SK-N-SH treated with all-trans-retinoic acid at 6 μM for 48 hours (cell line): ENCODE results near the gene DTNB.

Experiments used
- ISL1 ChIP-seq: fragments of 250-450 bp; sonication (Bioruptor Pico); IDR thresholded peaks from 2 replicates; pipeline ENCODE4 v2.1.2; 2022; ENCODE audit warnings: mild to moderate bottlenecking, moderate library complexity
- PATZ1 ChIP-seq: fragments of 250-450 bp; sonication (Bioruptor Pico); IDR thresholded peaks from 2 replicates; pipeline ENCODE4 v1.8.0; 2020; ENCODE audit warnings: mild to moderate bottlenecking, moderate library complexity, borderline replicate concordance
- POU6F1 ChIP-seq: fragments of 250-450 bp; sonication (Bioruptor Pico); IDR thresholded peaks from 2 replicates; pipeline ENCODE4 v1.8.0; 2021; ENCODE audit warnings: low read depth, mild to moderate bottlenecking, moderate library complexity, borderline replicate concordance
- ZFP3 ChIP-seq: fragments of 250-450 bp; sonication (Bioruptor Pico); IDR thresholded peaks from 2 replicates; pipeline ENCODE4 v1.5.0; 2020; ENCODE audit warnings: mild to moderate bottlenecking, moderate library complexity
- ZNF70 ChIP-seq: fragments of 450-650 bp; formaldehyde crosslinking; IDR thresholded peaks from 2 replicates; pipeline ENCODE4 v1.5.0; 2020; ENCODE audit warnings: mild to moderate bottlenecking, moderate library complexity

GRCh38 chr2:25388491-25388890 lies 284.9 kb downstream of the DTNB start:
- TF ChIP-seq PATZ1 (CRISPR knock-in tag) (no peak), ZFP3 (CRISPR knock-in tag) (no peak), POU6F1 (no peak), ZNF70 (CRISPR knock-in tag) (no peak), ISL1 (CRISPR knock-in tag) (no peak)
